CD14-positive monocyte (primary cell): ENCODE results near the gene FARP2. TPM values are rescaled to one million over a fixed set of nuclear protein-coding genes. Genes with fewer than 3 reads are reported as not detected.

Source experiments
- DNase-seq, 3 donors: peaks; one replicate each; pipeline ENCODE4 v3.0.0-alpha.2; 2011 to 2022
- H2AFZ ChIP-seq: 2 replicates; pipeline ENCODE4 v1.6.0; 2012; ENCODE audit warnings: mild to moderate bottlenecking, low read depth, low read length, inconsistent platforms; ENCODE audit not compliant: insufficient read depth, poor library complexity, severe bottlenecking
- H3K27ac ChIP-seq, 2 donors: 1 replicate in 1 of 2; 2 replicates in 1 of 2; pipeline ENCODE4 v1.5.1; 2012 to 2013; ENCODE audit warnings: low read length in 2 of 2, control low read depth in 1 of 2, inconsistent platforms in 1 of 2, low read depth in 1 of 2, mild to moderate bottlenecking in 1 of 2
- H3K27me3 ChIP-seq, 2 donors: one replicate each; pipeline versions ENCODE4 v1.6.0 to v1.6.1; 2011 to 2013; ENCODE audit warnings: low read length in 2 of 2; ENCODE audit not compliant: control insufficient read depth in 2 of 2, insufficient read depth in 2 of 2
- H3K36me3 ChIP-seq, 2 donors: replicated peaks in 1 of 2; 1 replicate in 1 of 2; 2 replicates in 1 of 2; pipeline versions ENCODE4 v1.5.1 to v1.6.1; 2012 to 2013; ENCODE audit warnings: low read length in 2 of 2, control low read depth in 1 of 2, inconsistent platforms in 1 of 2, mild to moderate bottlenecking in 1 of 2; ENCODE audit not compliant: insufficient read depth in 2 of 2, control insufficient read depth in 1 of 2
- H3K4me1 ChIP-seq, 2 donors: 1 replicate in 1 of 2; 2 replicates in 1 of 2; pipeline versions ENCODE4 v1.5.1 to v1.6.1; 2012 to 2013; ENCODE audit warnings: low read length in 2 of 2, control low read depth in 1 of 2, inconsistent platforms in 1 of 2, mild to moderate bottlenecking in 1 of 2, moderate library complexity in 1 of 2; ENCODE audit not compliant: insufficient read depth in 2 of 2, control insufficient read depth in 1 of 2
- H3K4me2 ChIP-seq: replicated peaks from 2 replicates; pipeline ENCODE3; 2012; ENCODE audit warnings: low read length, moderate library complexity, mild to moderate bottlenecking; ENCODE audit not compliant: poor library complexity, severe bottlenecking; ENCODE audit errors: extremely low read depth
- H3K4me3 ChIP-seq, 3 experiments: fragments of 200-600 bp in 1 of 3; sonication (generic) in 1 of 3; replicated peaks in 1 of 3; 1 replicate in 2 of 3; 2 replicates in 1 of 3; pipeline ENCODE4 v1.5.1; 2011 to 2013; ENCODE audit warnings: low read length in 3 of 3, mild to moderate bottlenecking in 3 of 3, control low read depth in 2 of 3, low read depth in 2 of 3, inconsistent platforms in 1 of 3, moderate library complexity in 1 of 3
- H3K79me2 ChIP-seq: 2 replicates; pipeline ENCODE4 v1.6.0; 2012; ENCODE audit warnings: mild to moderate bottlenecking, control low read depth, inconsistent platforms, low read length, moderate library complexity; ENCODE audit not compliant: insufficient read depth
- H3K9ac ChIP-seq: 2 replicates; pipeline ENCODE4 v1.6.0; 2017; ENCODE audit warnings: low read length, mild to moderate bottlenecking; ENCODE audit not compliant: insufficient read depth, poor library complexity, severe bottlenecking
- H3K9me3 ChIP-seq, 2 donors: replicated peaks in 1 of 2; 1 replicate in 1 of 2; 2 replicates in 1 of 2; pipeline versions ENCODE4 v1.5.1 to v1.6.1; 2012 to 2013; ENCODE audit warnings: low read length in 2 of 2, control low read depth in 1 of 2; ENCODE audit not compliant: control insufficient read depth in 1 of 2, insufficient read depth in 1 of 2
- H4K20me1 ChIP-seq: 2 replicates; pipeline ENCODE4 v1.6.0; 2012; ENCODE audit warnings: mild to moderate bottlenecking, low read length, control low read depth, moderate library complexity; ENCODE audit not compliant: insufficient read depth
- H3K27ac Mint-ChIP-seq, 7 donors: one replicate each; pipeline ENCODE4 v1.8.0; 2020; ENCODE audit warnings: mild to moderate bottlenecking in 7 of 7, mixed read lengths in 7 of 7, moderate library complexity in 6 of 7, inconsistent platforms in 2 of 7
- H3K27me3 Mint-ChIP-seq, 3 donors: one replicate each; pipeline ENCODE4 v1.8.0; 2021 to 2022; ENCODE audit warnings: low read depth in 3 of 3, mild to moderate bottlenecking in 3 of 3, mixed read lengths in 3 of 3, moderate library complexity in 3 of 3, inconsistent platforms in 1 of 3
- H3K36me3 Mint-ChIP-seq, 2 donors: one replicate each; pipeline ENCODE4 v1.8.0; 2020; ENCODE audit warnings: mixed read lengths in 2 of 2, inconsistent platforms in 1 of 2, mild to moderate bottlenecking in 1 of 2
- H3K4me1 Mint-ChIP-seq: one replicate; pipeline ENCODE4 v1.8.0; 2020; ENCODE audit warnings: mild to moderate bottlenecking, mixed read lengths
- H3K4me3 Mint-ChIP-seq, 2 donors: one replicate each; pipeline ENCODE4 v1.8.0; 2020; ENCODE audit warnings: mild to moderate bottlenecking in 2 of 2, mixed read lengths in 2 of 2, moderate library complexity in 1 of 2
- H3K9me3 Mint-ChIP-seq, 7 donors: one replicate each; pipeline ENCODE4 v1.8.0; 2020 to 2022; ENCODE audit warnings: mixed read lengths in 7 of 7, mild to moderate bottlenecking in 6 of 7, moderate library complexity in 6 of 7, inconsistent platforms in 2 of 7
- WGBS: methylation state at CpG from one replicate; pipeline ENCODE4 v1.1.5; 2013; ENCODE audit warnings: missing lambda C conversion rate; ENCODE audit not compliant: insufficient coverage; 5-methylcytosine and 5-hydroxymethylcytosine counted together
- intact Hi-C, 2 donors: fragments of 100-400 bp; cut with micrococcal nuclease; formaldehyde crosslinking; loops; one replicate each; pipeline versions ENCODE4 v1.15.0 to v1.15.1; 2023
- polyA plus RNA-seq, 3 donors: library from polyadenylated mRNA; depleted of rRNA in 1 of 3; unstranded in 2 of 3; stranded (reverse) in 1 of 3; fragments of 300-500 nt in 2 of 3; fragments of >200 nt in 1 of 3; fragmentation: Illumina TruSeq in 2 of 3; gene quantifications; 1 replicate in 2 of 3; 2 replicates in 1 of 3; pipeline ENCODE4 v1.2.3, GENCODE V29; 2012 to 2021
- TF ChIP-seq, protein P1 (sequence below): fragments of 200-600 bp; IDR thresholded peaks from one replicate; pipeline ENCODE4 v1.8.0; 2022; ENCODE audit warnings: antibody characterized with exemption, mild to moderate bottlenecking

Gene FARP2
- polyA plus RNA-seq, 3 donors, result 6.7 to 8.5 (median 7.3) TPM

DNA sequence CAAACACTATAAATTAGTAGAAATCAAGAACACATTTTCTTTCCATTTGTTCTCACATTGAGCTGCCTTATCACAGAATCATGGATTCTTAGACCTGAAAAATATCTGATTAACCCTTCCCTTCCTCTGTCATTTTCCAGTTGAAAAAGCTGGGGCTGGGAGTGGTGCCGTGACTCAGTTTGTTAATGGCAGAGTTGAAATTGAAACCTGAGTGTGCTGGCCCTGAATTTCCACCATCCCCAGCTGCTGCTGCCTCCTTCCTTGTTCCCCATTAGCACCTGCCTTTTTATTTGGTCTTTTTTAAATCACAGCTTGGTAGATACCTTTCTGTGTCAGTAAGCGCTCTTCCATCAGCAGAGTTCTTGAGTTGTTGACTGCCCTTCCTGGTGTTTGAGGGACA, 10.6 kb downstream of the FARP2 start:
- 100% methylated on average over 1 of the region's 2 CpGs for WGBS
- Histone ChIP-seq H2AFZ (no peak overlapping the region), H3K79me2 (no peaks in the 10 kb centered on the region), H3K9me3 (no peaks in the 10 kb centered on the region), H3K4me1 (no peaks in the 10 kb centered on the region), H3K4me2 (no peak overlapping the region), H3K4me3 (no peak overlapping the region), H3K36me3 (no peaks in the 10 kb centered on the region), H3K27ac (no peak overlapping the region), H3K9ac (no peak overlapping the region), H4K20me1 (peaks cover 33% of the 10 kb centered on the region), H3K27me3 (no peaks in the 10 kb centered on the region)
- Mint-ChIP-seq H3K4me1 (peaks cover 18% of the 10 kb centered on the region), H3K27ac (peak overlapping the region in 2 of 7 donors; percentile 7 to 30), H3K27me3 (peaks cover 0 to 7% (median 2%) of the 10 kb centered on the region in 3 donors), H3K4me3 (no peak overlapping the region), H3K9me3 (peaks cover 0 to 2% (median 0%) of the 10 kb centered on the region in 7 donors), H3K36me3 (peaks cover 2 to 14% of the 10 kb centered on the region in 2 donors)
- DNase-seq, result no peak
- intact Hi-C loops, result no loop called here
- TF ChIP-seq, protein P1, sequence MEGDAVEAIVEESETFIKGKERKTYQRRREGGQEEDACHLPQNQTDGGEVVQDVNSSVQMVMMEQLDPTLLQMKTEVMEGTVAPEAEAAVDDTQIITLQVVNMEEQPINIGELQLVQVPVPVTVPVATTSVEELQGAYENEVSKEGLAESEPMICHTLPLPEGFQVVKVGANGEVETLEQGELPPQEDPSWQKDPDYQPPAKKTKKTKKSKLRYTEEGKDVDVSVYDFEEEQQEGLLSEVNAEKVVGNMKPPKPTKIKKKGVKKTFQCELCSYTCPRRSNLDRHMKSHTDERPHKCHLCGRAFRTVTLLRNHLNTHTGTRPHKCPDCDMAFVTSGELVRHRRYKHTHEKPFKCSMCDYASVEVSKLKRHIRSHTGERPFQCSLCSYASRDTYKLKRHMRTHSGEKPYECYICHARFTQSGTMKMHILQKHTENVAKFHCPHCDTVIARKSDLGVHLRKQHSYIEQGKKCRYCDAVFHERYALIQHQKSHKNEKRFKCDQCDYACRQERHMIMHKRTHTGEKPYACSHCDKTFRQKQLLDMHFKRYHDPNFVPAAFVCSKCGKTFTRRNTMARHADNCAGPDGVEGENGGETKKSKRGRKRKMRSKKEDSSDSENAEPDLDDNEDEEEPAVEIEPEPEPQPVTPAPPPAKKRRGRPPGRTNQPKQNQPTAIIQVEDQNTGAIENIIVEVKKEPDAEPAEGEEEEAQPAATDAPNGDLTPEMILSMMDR, result no peak

DNA sequence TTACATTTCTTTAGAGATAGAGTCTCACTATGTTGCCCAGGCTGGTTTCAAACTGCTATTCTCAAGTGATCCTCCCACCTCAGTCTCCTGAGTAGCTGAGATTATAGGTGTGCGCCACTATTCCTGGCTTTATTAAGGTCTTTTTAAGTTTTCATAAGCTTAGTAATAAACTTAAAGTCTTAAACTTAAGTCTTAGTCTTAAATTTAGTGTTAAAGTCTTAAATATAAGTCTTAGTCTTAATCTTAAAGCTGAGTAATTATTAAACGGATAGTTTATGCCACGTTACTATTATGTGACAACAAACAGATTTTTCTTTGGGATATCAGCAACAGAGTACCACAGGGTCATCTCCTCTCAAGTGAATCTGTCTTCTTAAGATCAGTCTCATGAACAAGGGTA, 12.6 kb downstream of the FARP2 start:
- TF ChIP-seq, protein P1, result no peak

More for the DNA sequence above, 12.6 kb downstream of the FARP2 start:
- Histone ChIP-seq H3K27ac (no peak overlapping the region), H4K20me1 (peaks cover 29% of the 10 kb centered on the region), H3K4me1 (no peaks in the 10 kb centered on the region), H3K9me3 (no peaks in the 10 kb centered on the region), H2AFZ (no peak overlapping the region), H3K4me2 (no peak overlapping the region), H3K27me3 (no peaks in the 10 kb centered on the region), H3K4me3 (no peak overlapping the region), H3K79me2 (no peaks in the 10 kb centered on the region), H3K36me3 (no peaks in the 10 kb centered on the region), H3K9ac (no peak overlapping the region)
- H3K4me1 Mint-ChIP-seq, result peaks cover 14% of the 10 kb centered on the region
- peaks cover 0 to 2% (median 0%) of the 10 kb centered on the region in 7 donors for H3K9me3 Mint-ChIP-seq
- peaks cover 2% of the 10 kb centered on the region in 3 donors for H3K27me3 Mint-ChIP-seq
- no peak overlapping the region for H3K4me3 Mint-ChIP-seq
- no peak for DNase-seq
- peaks cover 5 to 17% of the 10 kb centered on the region in 2 donors for H3K36me3 Mint-ChIP-seq
- WGBS, result no CpG with 5 or more reads among the region's 3 CpGs
- no peak overlapping the region for H3K27ac Mint-ChIP-seq
- intact Hi-C loops, result no loop called here
